Gastrocnemius medialis (tissue), 4 donors: Measurements from ENCODE around the gene MECP2.

ENCODE experiments used
- CTCF ChIP-seq, 5 experiments: fragments of 450-650 bp in 3 of 5; fragments of 200-600 bp in 2 of 5; sonication (generic) in 2 of 5; IDR thresholded peaks in 4 of 5; conservative IDR thresholded peaks in 1 of 5; 1 replicate in 4 of 5; 2 replicates in 1 of 5; pipeline ENCODE4 v1.5.1; 2016 to 2019; ENCODE audit warnings: antibody characterized with exemption in 5 of 5, mild to moderate bottlenecking in 3 of 5, moderate library complexity in 3 of 5
- POLR2A ChIP-seq, 2 donors: fragments of 450-650 bp; IDR thresholded peaks; one replicate each; pipeline ENCODE4 v1.6.1; 2017; ENCODE audit warnings: antibody characterized with exemption in 2 of 2, mild to moderate bottlenecking in 2 of 2, moderate library complexity in 2 of 2

- TF ChIP-seq POLR2A (IDR thresholded peaks at IDR 0.05) (no peak), CTCF (IDR thresholded peaks at IDR 0.05 in 4 of 5, conservative IDR thresholded peaks at IDR 0.05 in 1 of 5) (no peak)
Measured at GRCh38 chrX:154115750-154116149, 18.2 kb upstream of the MECP2 start.
